ENCODE data around the gene PTPRM.
"Not testable (repeated sequence)": the region's sequence is repeated elsewhere in the genome, so short reads cannot be mapped to it uniquely, and the experiment has no call there.

Gene PTPRM

DNA sequence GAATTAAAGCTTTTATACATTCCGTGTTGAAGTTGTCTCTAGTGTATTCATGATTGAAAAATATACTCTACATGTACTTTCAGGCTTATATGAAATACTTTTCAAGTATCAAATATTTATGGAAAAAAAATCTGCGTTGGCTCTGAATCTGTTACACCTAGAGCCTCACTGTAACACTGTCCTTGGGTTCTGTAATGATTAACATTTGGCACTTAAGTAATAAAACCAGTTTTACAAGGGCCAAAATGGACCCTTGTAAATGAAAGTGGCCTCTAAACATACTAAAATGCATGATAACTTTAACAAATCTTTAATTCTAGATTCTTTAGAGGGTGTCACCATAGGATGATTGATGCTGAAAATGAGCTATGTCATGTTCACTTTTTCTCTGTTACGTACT lies 162.8 kb downstream of the PTPRM start:
- DNase-seq = no peak

DNA sequence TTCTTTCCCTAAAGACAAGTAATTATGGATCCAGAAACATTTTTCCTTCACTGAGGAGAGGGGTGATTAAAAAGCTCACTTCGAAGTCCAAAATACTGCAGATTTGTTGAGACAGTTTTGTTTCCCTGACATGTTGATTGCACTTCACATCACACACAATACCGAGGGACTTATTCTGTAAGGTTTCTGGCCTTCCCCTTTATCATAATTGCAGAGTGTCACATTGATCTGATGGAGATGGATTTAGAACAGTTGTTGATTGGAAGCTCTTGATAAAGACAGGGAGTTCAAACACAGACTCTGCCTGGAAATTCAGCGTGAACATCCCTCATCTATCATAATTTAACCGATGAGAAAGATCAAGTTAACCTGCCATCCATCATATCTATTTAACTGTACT lies 163.6 kb downstream of the PTPRM start:
- DNase-seq = no peak

DNA sequence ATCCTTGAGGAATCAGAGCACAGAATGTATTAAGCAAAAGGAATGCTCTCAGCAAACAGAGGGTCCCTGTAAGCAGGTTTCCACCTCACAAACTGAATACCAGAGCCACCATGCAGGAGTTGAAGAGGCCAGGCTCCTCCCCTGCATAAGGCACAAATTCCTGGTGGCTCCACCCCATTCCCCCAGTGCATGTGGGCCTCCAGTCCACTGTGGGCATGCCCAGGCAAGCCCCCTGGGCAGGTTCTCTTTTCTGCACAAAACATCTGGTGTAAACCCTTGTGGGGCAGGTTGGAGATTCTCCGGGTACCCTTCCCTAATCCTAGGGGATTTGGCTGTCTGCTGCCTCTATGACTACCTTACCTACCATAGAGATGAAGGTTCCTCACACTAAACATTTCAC lies 166.5 kb downstream of the PTPRM start:
- no peak for DNase-seq

DNA sequence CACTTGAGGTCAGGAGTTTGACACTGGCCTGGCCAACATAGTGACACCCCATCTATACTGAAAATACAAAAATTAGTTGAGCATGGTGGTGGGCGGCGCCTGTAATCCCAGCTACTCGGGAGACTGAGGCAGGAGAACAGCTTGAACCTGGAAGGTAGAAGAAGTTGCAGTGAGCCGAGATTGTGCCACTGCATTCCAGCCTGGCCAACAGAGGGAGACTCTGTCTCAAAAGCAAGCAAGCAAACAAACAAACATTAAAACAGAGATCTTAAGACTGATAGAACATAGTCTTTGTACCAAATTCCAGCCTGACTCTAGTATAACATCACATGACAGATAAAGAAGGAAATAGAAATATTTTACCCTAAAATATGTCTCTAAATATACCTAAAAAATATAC lies 168.1 kb downstream of the PTPRM start:
- no peak for DNase-seq

DNA sequence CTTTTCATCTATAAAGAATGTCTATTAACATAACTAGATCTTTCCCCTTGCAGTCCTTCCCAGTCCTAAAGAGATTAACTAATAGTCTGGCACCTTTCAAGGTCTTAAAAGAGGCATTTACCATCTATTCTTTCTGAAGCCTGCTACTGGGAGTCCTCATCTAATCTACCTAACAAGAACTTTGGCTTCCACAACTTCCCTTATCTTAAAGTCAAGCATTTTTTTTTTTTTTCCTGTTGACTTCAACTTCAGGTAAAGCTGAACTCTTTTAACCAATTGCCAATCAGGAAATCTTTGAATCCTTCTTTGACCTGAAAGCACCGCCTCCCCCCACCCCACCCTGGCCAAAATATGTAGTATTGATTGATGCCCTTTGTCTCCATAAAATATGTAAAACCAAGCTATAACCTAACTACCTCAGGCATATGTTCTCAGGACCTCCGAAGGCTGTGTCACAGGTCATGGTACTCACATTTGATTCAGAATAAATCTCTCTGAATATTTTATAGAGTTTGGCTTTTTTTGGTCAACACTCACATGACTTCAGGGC lies 168.6 kb downstream of the PTPRM start:
- DNase-seq = no peak

DNA sequence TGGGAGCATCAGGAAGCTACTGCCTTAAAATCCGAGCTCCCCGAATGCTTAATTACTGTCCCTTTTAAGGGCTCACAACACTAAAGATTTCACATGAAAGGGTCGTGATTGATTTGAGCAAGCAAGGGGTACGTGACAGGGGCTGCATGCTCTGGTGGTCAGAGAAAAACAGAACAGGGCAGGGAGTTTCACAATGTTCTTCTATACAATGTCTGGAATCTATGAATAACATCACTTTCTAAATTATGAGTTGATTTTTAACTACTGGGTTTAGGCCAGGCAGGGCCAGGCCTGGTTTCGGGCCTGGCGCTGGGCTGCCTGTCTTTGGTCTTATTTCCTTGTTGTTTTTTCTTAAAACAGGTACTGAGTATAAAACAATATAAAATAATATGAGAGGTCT lies 169.4 kb downstream of the PTPRM start:
- DNase-seq = not testable (repeated sequence)

DNA sequence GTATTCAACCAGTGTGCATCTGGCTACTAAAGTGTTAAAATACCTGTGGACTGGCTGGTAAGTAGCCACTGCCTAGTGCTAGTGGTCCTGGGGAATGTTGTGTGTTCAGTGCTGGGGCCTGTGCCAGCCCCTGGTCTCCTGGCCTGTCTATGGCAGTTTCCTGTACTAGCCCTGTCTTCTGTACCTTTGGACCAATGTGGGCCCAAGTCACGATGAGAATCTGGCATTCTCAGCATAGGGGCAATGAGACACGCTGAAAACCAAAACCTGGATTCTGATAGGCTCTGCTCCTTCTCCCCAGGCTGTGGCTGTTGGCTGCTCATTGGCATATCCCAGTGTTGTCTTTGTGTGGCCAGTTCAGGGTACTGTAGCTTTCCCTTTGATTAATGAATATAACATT lies 170.4 kb downstream of the PTPRM start:
- DNase-seq = no peak

DNA sequence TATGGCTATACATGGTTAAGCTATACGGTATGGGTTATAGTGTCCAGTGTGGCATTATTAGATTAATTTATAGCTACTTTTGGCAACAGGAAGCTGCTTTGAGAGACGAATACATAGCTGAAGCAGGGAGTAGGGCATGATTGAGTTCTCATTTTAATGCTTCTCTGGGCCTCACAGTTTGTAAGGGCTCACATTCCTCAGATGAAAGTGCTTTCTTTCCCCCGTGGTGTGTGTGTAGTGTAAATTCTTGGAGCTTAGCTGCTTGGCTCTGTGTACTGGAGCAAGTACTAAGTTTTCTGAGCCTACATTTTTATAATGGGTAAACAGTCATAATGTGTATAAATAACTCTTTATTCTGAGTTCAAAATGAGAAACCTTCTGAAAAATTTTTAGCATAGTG lies 173.7 kb downstream of the PTPRM start:
- DNase-seq = no peak

DNA sequence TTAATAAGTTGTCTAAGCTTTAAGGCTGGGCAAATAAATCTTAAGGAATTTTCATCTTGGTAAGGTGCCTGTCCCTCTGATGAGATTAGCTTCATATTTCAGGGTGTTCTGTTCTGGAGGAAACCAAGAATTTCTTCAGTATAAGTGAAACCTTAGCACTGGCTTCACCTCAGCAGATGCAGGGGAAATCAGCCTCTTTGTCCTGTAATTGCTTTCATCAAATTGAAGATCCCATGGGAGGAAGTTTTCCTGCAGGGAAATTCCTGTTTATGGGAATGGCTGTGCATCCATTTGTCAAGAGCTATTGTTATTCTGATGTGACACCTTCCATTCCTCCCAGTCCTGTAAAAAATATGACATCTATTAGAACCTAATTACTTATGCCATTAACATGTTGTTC lies 174.5 kb downstream of the PTPRM start:
- DNase-seq = peak; percentile 25

DNA sequence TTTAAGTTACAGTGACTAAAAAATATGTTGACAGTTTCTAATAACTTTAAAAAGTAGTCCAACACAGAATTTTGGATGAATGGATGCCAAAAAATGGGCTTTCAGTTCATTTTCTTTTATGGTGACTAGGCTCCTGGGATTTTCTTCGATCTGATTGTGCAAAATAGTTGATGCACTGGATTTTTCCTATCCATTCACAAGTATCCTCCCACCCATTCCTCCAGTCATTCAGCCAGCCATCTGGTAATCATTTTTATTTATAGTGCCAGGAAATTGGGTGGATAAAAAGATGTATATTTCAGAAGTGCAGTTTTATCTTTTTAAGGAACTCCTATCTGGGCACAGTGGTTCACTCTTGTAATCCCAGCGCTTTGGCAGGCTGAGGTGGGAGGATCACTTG lies 175.1 kb downstream of the PTPRM start:
- DNase-seq = no peak

DNA sequence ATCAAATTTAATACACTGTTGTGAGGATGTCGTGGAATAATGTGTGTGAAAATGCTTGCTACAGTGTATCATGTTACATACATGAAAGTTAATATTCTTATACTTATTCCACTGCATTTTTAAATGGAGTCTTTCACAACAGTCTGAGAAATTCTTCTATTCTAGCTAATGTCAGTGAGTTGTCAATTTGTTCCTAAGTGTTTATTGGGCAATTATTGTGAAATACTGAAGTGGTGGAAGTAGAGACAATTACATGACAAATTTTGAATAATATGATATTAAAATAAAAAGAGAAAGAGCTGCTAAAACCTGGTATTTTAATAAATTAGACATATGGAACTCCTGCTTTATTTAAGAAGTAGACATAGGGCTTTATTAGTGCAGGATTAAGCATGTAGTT lies 176.1 kb downstream of the PTPRM start:
- no peak for DNase-seq

DNA sequence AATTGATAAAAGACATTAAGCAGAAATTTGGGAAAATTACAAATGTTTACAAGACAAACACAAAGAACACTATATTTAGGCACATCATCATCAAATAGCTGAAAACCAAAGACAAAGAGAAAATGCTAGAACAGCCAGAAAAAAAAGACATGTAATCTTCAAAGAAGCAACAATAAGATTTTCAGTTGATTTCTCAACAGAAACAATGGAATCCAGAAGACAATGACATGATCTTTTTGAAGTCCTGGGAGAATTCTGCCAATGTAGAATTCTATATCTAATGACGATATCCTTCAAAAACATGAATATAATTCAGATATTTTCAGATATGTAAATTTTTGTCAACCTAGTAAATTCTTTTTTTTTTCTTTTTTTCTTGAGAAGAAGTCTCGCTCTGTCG lies 179.0 kb downstream of the PTPRM start:
- no peak for DNase-seq

DNA sequence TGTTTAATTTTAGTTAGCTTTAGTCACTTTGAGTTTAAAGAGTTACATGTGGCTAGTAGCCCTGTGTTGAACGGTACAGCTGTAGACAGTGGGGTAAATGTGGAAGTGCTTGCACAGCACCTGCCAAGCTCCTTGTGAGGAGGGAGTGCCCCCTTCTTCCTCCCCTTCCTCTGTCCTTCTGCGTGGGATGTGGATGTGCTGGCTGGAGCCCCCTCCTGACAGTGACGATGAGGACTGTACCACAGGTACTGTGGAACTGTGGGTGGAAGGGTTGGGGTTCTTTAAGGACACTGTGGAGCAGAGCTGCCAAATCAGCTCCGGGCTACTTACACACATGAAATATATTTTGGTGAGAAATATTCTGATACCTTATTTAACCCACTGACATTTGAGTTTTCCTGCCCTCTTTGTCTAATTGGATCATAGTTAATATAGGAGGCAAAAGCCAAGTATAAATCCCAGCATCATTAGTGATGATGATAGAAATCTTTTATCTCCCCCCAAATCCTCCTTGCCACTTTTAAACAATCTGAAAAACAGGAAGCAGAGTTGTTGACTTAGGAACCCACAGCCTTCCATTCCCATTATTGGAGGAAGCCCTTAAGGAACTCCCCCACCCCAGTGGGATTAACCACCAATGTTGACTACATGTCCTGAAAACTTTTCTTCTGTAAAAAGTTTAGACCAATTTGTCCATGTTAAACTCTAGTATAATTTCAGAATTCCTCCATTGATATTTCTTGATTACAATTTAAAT lies 181.3 kb downstream of the PTPRM start:
- no peak for DNase-seq

DNA sequence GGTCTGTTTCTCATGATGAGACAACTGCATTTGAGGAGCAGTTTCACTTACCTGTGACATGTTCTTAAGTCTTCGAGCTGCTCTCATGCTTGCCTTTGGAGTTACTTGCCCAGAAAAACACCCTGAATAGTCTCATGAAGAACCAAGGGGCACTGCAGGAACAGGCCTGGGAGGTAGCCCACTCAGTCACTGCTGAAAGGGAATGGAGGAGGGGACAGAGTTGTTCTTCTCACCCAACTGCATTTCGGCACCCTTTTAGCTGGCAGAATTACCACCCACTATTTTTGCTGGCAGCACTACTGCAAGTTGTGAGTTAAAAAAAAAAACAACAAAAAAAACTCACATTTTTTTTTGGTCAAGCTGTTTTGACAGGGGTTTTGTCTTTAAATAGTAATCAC lies 181.9 kb downstream of the PTPRM start:
- no peak for DNase-seq

DNA sequence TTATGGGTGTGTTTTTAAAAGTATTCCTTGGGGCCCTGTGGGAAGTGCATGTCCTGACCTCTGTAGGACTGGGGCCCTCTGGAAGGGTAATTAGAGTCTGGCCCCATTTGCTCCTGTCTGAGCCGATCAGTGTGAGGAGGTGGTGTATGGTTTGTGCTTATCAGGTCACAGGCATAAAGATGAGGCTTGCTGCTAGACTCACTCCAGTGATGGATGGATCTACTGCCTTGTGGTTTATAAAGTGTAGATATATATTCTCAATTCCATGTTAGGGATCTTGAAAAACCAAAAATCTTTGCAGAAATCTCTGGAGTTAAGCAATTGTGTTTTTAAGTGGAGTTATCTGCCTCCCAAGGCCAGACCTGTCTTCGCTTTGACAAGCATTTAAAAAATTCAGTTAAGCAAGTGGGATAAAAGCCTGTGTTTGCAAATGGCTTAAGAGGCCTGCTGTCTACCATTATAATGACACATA lies 182.4 kb downstream of the PTPRM start:
- DNase-seq = no peak

DNA sequence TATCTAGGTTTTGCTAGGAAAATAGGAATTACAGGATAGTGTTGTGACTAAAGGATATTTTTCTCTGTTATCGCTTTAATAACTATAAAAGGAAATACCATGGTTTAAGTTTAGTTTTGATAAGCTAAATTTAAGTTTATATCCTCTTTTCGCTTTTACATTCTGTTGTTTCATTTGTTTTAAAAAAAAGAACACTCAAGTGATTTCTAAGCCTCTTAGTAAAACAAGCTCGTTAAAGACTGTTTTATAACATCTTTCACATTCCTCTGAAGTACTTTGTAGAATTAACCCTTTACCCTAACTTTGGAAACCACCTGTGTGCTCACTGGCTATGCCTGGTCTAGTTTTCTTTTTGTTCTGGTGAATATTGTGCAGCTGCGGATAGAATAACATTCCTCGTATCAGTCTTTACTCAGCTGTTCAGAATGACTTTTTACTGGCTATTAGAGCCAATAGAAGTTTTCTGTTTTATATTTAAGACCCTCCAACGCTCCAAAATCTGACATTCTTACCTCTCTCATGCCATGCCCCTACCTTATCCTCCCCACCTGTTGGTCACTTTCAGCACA lies 183.1 kb downstream of the PTPRM start:
- no peak for DNase-seq

DNA sequence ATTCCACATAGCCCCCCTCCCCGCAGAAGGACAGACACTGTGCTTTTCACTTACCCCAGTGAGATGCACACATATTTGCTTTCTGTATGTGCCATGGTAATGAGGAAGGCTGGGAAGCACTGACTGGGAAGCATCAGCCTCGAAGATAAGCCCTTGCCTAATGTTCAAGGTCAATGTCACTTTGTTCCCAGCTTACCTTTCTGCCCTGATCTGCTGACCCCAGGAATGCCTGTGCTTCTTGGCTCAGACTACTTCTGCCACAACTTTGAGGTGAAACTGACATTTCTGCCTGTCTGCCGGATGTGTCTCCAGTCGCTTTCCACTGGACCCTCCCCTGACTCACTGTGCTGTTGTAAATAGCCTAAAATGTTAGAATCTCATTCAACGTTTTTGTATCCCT lies 183.8 kb downstream of the PTPRM start:
- no peak for DNase-seq

DNA sequence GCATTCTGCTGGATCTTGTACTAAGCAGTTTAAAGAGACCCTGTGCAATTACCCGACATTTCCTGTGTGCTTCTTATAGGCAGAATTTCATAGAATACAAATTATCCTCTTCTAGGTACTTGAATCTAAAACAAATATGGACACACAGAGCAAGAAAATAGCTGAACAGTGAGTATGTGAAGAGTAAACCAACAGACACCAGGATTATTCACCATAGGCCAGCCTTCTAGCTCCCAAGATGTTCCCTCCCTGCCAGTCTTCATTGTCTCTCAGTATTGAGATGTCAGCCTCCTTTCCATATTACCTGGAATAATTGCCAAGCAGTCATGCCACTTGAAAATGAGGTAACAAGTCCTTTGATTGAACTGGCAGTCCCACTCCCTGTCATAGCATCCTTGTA lies 187.1 kb downstream of the PTPRM start:
- DNase-seq = no peak

DNA sequence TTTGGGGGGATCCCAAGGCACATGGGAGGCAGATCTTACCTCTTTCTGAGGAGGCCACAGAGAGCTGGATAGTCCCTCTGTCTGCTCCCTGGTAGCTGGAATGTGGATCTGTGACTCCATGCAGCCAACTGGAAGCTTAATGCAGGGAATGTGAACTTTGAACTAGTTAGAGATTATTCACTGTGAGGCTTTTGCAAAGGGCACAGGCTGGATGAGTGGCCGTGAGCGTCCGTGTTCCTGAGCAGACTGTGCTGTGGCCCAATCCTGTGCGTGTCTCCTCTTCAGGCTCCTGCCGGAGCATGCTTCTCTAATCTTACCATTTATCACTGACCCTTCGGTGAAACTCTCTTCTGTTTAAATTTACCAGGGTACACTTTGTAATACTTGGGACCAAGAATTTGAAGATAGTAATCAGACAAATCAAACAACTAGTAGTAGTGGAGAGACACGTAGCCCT lies 187.6 kb downstream of the PTPRM start:
- no peak for DNase-seq

DNA sequence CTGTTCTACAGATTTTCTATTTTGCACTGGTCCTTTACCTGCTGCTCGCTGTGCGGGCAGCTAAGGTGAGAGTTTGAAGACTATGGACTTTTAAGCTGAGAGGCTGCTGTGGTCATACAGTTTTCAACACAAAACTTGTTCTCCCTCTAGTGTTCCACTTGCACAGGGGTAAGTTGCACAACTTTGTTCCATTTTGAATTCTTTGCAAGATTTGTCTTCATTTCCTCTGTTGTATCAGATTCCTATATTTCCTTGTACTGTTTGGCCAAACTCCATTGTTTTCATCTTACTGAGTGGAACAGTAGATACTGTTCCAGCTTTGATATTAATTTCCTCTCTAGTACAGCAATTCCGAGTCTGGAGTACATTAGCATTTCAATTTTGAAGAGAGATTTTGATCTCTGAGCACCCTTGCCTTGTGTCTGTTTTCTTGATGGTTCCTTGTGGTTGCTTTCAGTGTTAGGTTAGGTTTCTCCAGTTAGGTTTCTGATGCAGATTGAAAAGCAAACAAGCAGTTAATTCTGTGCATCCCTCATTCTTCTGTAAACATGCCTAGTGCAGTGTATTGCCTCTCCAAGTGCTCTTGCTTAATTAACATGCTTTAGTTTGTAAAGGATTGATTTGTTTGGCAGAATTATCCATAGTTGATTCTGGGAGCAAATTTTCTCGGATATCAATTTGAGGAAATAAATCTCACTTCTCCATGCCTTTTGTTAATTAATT lies 188.8 kb downstream of the PTPRM start:
- no peak for DNase-seq

DNA sequence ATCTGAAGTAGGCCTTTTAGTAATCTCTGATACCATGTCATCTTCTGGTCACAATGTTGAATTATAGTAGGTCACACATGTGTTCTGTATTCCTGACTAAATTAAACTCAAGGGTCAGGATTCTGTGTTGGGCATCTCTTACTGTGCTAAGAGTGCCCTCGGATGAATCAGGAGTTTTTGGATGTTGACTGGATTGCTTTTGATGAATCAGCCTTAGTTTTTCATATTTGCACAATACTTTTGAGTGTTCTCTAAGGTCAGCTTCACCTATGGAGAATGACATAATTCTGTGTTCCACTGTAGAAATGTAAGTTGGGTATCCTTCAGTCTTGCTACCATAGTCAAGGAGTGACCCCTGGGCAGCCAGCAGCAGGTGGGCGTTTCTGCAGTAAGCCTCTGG lies 190.1 kb downstream of the PTPRM start:
- no peak for DNase-seq

DNA sequence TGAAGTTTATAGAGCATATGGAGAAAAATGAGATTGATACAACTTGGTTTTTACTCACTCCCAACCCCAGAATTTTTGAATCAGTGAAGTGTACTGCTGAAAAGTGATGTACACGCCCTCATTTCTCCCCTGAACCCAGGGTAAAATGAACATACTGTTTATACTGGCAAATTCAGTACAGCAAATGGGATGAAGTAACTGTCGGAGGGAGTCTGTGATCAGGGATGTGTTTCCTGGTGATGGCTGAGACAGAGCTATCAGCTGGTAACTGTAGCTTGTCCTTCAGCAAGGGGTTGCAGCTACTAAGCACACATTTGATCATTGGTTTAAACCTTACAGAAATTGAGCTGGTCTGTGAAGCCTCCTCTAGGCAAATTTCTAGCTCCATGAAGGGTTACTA lies 191.6 kb downstream of the PTPRM start:
- DNase-seq = no peak

DNA sequence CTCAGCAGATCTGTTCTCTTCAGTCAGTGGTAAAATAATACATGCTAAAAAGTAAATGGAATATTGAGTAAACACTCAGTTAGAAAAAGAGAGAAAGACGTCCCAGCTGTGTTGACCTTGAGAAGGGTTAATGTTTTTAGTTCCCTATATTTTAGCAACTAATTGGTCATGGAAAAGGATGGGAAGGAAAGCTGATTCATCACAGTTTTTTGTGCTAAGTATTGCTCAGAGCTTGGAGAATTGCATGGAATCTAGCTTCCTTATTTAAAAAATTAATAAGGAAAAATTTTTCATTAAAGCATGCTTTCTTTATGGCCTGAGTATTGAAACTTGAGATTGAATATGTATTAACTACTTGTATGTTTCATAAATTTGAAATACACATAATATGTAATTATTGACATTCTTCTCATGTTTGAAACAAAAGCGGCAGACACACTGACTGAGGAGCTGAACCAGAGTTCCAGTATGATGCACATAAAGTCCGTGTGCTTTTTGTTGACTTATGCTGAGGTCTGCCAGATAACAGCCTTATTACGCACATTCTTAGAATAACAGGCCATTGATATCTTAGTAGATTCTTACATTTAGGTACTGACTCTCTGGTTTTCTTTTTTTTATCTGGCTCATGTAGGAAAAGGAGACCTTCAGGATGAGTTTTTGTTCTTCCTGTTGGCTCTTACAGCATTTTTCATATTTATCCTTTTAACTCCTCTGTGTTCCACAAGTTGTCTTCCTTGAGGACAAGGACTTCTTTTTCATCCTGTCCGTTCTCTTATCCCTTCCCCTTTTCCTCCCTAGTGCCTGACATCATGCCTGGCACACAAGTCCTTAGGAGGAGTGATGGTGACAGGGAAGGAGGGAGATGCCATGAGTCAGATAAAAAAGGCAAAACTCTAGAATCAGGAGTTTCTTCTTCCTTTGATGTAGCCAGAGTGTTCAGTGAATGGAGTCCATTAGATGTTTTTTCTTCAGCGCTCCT lies 194.1 kb downstream of the PTPRM start:
- no peak for DNase-seq

Measured in NCI-H2171 (cell line).